DMS114 treated with DMSO at 0.1 percent for 48 hours (cell line): ENCODE data around the gene ALG8.

ENCODE experiments used
- DNase-seq: peaks from one replicate; lab custom pipeline; 2025; ENCODE audit not compliant: unreplicated experiment; lab: John Stamatoyannopoulos, UW

The ALG8 gene

GRCh38 chr11:78160557-78160956 is 21.1 kb upstream of the ALG8 start:
- no peak for DNase-seq

DNA sequence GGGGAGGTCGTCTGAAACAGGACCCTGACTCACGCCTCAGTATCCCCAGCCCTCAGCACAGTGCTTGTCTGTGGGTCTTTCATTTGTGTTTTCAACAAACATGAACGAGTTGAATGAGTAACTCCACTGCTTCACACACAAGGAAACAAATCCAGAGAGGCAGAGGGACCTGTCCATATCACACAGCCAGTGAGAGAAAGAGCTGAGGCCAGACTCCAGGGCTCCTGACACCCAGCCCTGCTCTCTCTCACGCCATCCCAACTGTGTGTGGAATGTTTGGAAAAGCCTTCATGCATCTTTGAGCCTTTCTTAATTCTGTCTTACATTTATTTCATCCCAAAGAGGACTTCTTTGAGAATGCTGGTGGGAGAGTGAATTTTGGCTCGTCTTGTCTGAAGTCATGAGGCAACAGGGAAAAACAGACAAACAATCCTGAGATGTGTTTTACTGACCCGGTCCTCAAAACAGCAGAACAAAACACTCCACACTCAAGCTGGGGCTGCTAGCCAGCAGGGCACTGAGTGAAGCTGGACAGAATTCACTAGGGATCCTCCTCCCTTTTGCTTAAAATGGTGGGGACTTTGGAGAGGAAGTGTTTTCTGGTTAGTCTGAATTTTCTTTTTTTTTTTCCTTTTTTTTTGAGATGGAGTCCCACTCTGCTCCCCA is 19.7 kb upstream of the ALG8 start:
- no peak for DNase-seq

GRCh38 chr11:78156127-78156844 is 16.9 kb upstream of the ALG8 start:
- DNase-seq: no peak

GRCh38 chr11:78151804-78152203 is 12.4 kb upstream of the ALG8 start:
- no peak for DNase-seq

- DNase-seq: no peak
These were observed 11.3 kb upstream of the ALG8 start for GRCh38 chr11:78150754-78151153.

GRCh38 chr11:78150346-78150745 is 10.9 kb upstream of the ALG8 start:
- no peak for DNase-seq

DNA sequence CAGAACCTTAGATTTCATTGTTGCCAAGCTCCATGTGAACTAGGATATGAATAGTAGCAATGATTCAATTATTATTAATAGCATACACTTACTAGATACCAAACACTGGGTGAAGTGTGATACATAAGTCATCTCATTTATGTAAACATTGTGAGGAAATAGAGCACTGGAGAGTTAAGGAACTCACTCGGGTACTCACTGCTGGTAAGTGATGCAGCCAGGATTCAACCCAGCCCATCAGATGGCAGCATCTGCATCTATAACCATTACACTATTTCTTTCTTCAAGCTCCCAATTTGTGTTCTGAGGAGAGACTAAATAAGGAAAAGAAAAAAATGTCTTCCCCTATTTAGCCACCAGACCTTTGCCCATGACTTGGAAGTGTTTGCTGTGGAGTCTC is 10.2 kb upstream of the ALG8 start:
- no peak for DNase-seq

DNA sequence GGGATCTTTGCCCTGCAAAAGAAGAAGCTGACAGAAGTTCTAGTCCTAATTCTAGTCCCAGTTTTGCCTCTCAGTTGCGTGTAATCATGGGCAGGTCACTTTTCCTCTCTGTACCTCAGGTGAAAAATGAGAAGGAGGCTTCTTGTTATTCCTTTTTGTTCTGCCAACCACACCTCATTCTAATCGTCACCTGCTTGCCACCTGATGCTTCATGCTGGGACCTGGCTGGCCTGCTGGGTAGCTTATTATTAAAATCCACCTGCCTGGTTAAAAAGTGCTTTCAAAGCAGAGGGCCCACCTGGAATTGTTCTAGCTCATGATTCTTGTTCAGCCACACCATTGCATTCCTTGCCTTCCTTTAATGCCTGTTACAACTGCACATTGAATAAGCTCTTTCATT is 8.4 kb upstream of the ALG8 start:
- DNase-seq: no peak

DNA sequence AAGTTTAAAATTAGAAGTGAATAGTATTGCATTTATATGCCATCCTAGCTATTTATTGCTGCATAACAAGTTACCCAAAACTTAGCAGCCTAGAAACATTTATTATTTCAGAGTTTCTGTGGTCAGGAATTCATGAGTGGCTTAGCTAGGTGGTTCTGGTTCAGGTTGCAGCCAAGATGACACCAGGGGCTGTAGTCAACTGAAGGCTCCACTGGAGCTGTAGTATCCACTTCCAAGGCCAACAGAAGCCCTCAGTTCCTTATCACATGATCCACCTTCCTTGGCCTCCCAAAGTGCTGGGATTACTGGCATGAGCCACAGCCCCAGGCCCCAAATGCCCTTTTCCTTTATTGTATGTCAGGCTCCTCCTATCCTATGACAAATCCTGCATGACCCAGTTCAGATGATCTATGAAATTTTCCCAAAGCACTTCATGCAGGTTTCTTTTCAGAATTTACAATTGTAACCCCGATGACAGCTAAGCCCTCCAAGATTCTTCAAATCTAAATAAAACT is 6.1 kb upstream of the ALG8 start:
- DNase-seq: no peak

GRCh38 chr11:78140392-78141077 is 1.1 kb upstream of the ALG8 start:
- DNase-seq: no peak

DNA sequence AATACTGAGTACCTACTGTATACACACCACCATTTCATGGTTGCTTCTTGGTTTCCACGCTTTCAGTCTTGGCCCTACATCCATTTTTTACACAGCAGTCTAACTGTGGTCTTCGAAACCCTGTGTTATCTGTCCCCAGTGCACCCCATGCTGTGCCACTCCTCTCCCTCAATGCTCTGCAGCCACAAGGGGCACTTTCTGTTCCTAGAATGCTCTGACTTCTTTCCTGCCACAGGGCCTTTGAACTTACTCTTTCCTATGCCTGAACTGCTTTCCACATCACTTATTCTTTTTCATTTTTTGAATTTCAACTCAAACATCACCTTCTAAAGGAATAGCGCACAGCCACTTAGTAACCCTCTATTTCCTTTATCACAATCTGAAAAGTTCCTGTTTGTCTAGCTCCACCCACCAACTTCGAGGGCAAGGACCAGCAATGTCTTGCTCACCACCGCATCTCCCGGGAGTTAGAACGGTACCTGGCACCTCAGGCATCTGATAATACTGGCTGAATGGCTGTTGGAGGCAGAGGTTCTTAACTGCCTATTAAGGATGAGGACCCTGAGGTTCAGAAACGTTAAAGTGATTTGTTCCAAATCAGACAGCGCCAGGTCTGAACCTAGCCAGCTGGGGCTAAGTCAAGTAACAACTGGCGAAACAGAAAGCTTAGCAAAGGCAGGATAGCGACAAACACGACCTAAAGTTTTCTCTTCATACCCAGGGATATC is 568 bp downstream of the ALG8 start:
- DNase-seq: no peak

DNA sequence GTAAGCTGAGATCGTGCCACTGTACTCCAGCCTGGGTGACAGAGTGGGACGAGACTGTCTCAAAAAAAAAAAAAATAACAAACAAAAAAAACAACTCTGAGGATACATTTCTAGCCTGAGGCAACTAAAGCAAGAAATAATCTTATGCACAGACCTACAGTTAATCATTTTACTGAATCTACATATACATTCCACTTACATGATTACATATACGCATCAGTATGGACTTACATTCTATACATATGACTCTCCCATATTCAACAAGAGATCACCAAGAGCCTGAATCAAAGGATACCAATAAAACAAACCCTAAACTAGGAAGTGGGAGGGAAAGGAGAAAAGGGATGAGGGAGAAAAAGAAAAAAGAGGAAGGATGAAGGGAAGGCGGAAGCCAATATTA is 1.1 kb downstream of the ALG8 start:
- DNase-seq: no peak

GRCh38 chr11:78132475-78132874 is 7.0 kb downstream of the ALG8 start:
- DNase-seq: no peak

DNA sequence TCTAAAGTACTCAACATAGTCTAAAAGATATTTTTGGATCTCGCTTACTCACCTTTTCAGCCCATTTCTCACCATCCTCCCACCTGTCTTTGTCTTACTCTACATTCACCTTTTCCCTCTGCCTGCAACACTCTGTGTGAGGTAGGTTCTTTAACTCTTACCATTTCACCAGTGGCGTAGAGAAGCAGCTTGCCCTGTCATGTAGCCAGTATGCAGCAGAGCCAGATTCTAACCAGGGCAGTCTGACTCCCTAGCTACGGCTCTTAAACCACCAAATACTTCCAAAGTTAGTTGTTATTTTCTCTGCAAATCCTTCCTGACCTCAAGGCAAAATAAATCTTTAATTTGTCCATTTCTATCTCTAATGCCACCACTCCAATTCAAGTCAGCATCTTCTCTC is 7.5 kb downstream of the ALG8 start:
- DNase-seq: no peak

GRCh38 chr11:78127403-78127802 is 12.0 kb downstream of the ALG8 start:
- DNase-seq: no peak

DNA sequence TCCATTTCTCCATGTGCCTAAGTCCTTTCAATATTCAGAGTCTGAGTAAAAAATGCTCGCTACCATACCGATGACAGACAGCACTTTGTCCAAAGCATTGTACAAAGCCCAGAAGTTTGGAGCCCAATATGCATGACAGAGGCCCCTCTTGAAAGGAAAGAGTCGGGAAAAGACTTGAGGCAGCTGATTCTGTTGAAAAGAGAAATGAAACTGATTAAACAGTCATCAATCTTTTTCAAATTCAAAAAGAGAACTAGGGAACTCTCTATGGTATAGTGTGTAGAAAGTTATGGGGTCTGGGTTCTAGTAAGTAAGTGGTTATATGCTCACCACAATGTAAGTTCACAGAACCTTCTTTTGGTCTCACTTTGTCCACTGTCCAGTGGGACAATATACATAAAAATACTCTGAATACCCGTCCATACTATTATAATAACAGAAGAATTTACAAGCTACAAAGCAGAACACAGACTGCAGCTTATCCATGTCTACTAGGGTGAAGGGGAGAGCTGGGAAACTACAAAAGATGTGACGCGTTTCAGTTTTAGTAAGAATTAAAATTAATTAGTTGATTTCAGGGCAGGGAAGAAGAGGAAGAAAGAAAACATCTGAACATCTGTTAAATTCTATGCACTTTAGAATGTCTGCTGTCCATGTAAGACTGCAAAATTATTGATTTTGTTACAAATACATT is 26.7 kb downstream of the ALG8 start:
- no peak for DNase-seq

- no peak for DNase-seq
These were observed 28.1 kb downstream of the ALG8 start for GRCh38 chr11:78111298-78111697.

- no peak for DNase-seq
These were observed 28.6 kb downstream of the ALG8 start for GRCh38 chr11:78110830-78111229.

DNA sequence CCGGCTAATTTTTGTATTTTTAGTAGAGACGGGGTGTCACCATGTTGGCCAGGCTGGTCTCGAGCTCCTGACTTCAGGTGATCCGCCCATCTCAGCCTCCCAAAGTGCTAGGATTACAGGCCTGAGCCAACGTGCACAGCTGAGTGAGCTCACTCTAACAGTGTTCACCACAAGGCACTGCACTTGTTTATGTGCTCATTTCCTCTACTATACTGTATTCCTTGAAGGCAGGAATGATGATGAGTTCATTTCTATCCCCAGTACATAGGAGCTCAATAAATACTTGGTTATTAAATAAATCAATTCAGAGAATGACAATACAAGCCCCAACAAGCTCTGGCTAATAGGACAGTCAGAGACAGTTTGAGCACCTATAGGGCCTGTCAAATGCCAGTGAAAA is 29.1 kb downstream of the ALG8 start:
- DNase-seq: no peak

DNA sequence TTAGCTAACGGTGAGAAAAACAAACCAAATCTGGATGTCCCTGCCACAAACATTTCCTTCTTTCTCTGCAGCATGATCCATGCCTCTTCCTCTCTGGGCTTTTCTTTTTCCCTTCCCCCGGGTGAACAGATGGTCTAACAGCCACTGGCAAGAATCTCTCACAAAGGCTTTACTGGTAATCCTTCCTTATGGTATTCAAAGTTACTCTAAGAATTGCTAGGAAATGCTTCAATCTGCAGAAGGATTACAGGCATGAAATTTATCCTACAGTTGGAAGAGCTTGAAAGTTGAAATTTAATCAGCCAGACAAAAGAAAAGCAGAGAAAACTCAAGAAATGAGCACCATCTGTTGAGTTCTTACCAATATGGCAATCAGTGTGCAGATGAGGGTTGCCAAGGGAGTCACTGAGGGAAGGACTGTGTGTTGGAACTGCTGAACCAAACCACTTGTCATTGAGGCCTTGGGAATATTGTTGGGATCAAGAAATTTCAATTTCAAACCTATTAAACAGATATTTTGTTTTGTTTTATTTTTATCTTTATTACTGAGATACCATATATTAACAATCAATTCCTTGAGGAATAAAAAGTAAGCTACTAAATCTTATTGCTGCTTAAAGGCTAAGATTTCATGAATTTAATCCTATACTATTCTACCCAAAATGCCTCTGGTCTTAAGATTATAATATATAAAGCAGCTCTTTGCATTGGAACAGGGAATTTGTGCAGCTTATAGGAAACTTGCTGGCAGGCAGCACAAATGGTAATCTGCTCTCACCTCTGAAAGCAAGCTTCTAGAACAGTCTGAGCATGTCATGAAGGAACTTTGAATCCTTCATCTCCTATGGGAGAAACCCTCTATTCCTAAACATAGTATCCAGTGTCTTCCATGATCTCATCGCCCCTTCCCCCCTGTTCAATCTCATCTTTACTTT is 30.1 kb downstream of the ALG8 start:
- no peak for DNase-seq
